Upper lobe of left lung (tissue), 4 donors: ENCODE measurements around the gene PCDHGB2.

Experiments
- EP300 ChIP-seq, 4 donors: sonication (generic); formaldehyde crosslinking; IDR thresholded peaks; one replicate each; pipeline ENCODE4 v1.5.1; 2017; ENCODE audit warnings: antibody characterized with exemption in 4 of 4, control low read depth in 2 of 4
- POLR2A ChIP-seq, 4 donors: fragments of 450-650 bp; IDR thresholded peaks; one replicate each; pipeline ENCODE4 v1.5.1; 2016 to 2017; ENCODE audit warnings: antibody characterized with exemption in 4 of 4, mild to moderate bottlenecking in 2 of 4
- POLR2AphosphoS5 ChIP-seq, 2 donors: sonication (generic); formaldehyde crosslinking; IDR thresholded peaks; one replicate each; pipeline ENCODE4 v1.5.1; 2017; ENCODE audit warnings: antibody characterized with exemption in 2 of 2
- TF ChIP-seq, protein P1 (sequence below), 6 experiments: fragments of 450-650 bp in 4 of 6; fragments of 200-600 bp in 2 of 6; sonication (generic) in 2 of 6; IDR thresholded peaks; one replicate each; pipeline ENCODE4 v1.5.1; 2016 to 2019; ENCODE audit warnings: antibody characterized with exemption in 6 of 6

- TF ChIP-seq POLR2AphosphoS5 (IDR thresholded peaks at IDR 0.05), result no peak
- TF ChIP-seq, protein P1, sequence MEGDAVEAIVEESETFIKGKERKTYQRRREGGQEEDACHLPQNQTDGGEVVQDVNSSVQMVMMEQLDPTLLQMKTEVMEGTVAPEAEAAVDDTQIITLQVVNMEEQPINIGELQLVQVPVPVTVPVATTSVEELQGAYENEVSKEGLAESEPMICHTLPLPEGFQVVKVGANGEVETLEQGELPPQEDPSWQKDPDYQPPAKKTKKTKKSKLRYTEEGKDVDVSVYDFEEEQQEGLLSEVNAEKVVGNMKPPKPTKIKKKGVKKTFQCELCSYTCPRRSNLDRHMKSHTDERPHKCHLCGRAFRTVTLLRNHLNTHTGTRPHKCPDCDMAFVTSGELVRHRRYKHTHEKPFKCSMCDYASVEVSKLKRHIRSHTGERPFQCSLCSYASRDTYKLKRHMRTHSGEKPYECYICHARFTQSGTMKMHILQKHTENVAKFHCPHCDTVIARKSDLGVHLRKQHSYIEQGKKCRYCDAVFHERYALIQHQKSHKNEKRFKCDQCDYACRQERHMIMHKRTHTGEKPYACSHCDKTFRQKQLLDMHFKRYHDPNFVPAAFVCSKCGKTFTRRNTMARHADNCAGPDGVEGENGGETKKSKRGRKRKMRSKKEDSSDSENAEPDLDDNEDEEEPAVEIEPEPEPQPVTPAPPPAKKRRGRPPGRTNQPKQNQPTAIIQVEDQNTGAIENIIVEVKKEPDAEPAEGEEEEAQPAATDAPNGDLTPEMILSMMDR (IDR thresholded peaks at IDR 0.05), result no peak
- no peak for TF ChIP-seq POLR2A (IDR thresholded peaks at IDR 0.05)
- no peak for TF ChIP-seq EP300 (IDR thresholded peaks at IDR 0.05)
Measured at GRCh38 chr5:141366016-141366896, 6.5 kb downstream of the PCDHGB2 start.
